ENCODE data around the gene SRSF5.

GRCh38 chr14:69815556-69815955, 48.6 kb downstream of the SRSF5 start:
- no peak for TF ChIP-seq GATA2 (IDR thresholded peaks at IDR 0.05; ENCODE audit: low read depth, low read length)
- no peak for TF ChIP-seq GATA3 (IDR thresholded peaks at IDR 0.05; ENCODE audit: low read depth, low read length)

Data from SH-SY5Y (cell line).